GM10248 (cell line): Measurements from ENCODE around the gene ARID3A.
A peak's percentile ranks its signal among the peaks of the same experiment; 100 is the strongest.

Source experiments
- CTCF ChIA-PET: fragments of 300-600 bp; sonication (Branson Sonifier 250); formaldehyde crosslinking; extraction: SDS; loops from one replicate; lab custom pipeline; 2021; ENCODE audit warnings: antibody characterized with exemption; lab: Yijun Ruan, JAX
- POLR2A ChIA-PET: fragments of 350-650 bp; sonication (Branson Sonifier 250); formaldehyde crosslinking; extraction: SDS; loops from one replicate; lab custom pipeline; 2020; ENCODE audit warnings: antibody characterized with exemption; lab: Yijun Ruan, JAX
- DNase-seq: peaks from one replicate; pipeline ENCODE4 v3.0.0; 2012; ENCODE audit errors: extremely low spot score
- TF ChIP-seq, protein P1 (sequence below): IDR thresholded peaks from 2 replicates; pipeline ENCODE4 v1.5.1; 2012; ENCODE audit warnings: mild to moderate bottlenecking, low read depth; ENCODE audit errors: extremely low read depth, missing control alignments, control extremely low read depth

The ARID3A gene

DNA sequence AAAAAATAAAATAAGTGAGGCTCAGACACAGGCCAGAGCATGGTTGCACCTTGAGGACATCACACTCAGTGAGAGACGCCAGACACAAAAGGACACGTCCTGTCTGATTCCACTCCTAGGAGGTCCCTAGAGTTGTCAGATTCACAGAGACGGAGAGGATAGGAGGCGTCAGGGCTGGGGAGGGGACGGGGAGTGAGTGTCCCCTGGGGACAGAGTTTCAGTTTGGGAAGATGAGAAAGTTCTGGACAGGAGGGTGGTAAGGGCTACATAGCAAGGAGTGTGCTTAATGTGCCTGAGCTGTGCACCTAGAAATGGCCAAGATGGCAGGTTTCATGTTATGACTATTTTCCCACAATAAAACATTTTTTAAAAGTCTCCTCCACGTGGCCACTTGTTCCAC, 72.2 kb downstream of the ARID3A start:
- ChIA-PET CTCF (interaction anchor here (0.8 to 2.4 kb wide), 9 partner anchors 10 to 227 kb away, joined by 3 to 9 read pairs (median 3); partner anchors contain the start of gene WDR18), POLR2A (interaction anchor here (0.6 kb wide), 1 partner anchor 300 kb away, joined by 7 read pairs; no protein-coding TSS in a partner anchor)
- TF ChIP-seq, protein P1, sequence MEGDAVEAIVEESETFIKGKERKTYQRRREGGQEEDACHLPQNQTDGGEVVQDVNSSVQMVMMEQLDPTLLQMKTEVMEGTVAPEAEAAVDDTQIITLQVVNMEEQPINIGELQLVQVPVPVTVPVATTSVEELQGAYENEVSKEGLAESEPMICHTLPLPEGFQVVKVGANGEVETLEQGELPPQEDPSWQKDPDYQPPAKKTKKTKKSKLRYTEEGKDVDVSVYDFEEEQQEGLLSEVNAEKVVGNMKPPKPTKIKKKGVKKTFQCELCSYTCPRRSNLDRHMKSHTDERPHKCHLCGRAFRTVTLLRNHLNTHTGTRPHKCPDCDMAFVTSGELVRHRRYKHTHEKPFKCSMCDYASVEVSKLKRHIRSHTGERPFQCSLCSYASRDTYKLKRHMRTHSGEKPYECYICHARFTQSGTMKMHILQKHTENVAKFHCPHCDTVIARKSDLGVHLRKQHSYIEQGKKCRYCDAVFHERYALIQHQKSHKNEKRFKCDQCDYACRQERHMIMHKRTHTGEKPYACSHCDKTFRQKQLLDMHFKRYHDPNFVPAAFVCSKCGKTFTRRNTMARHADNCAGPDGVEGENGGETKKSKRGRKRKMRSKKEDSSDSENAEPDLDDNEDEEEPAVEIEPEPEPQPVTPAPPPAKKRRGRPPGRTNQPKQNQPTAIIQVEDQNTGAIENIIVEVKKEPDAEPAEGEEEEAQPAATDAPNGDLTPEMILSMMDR = no peak
- DNase-seq = no peak

DNA sequence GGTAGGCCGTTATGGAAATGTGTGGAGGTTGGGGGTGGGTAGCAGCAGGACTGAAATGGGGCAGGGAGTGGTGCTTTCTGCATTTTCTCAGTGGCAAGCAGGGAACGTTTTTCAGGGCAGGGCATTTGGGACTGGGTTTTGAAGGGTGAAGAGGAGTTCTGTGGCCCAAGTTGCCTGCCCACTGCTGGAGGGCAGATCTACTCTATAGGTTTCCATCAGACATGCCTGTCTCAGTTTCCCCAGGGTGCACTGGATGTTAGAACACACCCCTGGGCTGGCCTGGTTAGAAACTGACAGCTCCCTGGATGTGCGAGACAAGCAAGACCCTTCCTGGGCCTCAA, 73.5 kb downstream of the ARID3A start:
- ChIA-PET CTCF (interaction anchor here (1.0 to 1.4 kb wide), 3 partner anchors 12 to 78 kb away, joined by 3 read pairs; partner anchors contain the start of gene WDR18), POLR2A (no interaction called here)
- no peak for DNase-seq
- TF ChIP-seq, protein P1 = no peak

DNA sequence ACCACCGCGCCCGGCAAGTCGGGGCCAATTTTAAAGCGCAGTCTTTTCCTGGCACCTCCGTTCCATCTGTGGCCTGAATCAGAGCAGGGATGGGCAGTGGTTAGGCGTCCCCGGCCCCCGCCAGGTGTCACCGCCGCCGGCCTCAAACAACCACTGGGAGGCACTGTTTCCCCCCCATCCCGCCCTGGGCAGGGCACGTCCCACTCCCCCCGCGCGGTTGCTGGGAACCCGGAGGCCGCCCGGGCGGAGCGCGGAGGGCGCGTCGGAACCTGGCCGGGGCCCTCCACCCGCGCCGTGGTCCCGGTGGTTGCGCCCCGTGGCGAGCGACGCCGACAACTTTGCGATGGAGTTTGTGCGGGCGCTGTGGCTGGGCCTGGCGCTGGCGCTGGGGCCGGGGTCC, 74.3 kb downstream of the ARID3A start, which contains the start of gene GRIN3B:
Gene GRIN3B (plus strand): TSS at position 325 of the 400 bp plus-strand sequence. CDS start 19 bp downstream, at position 344.
- CTCF ChIA-PET = interaction anchor here (1.1 to 1.4 kb wide), 2 partner anchors 13 to 20 kb away, joined by 3 to 4 read pairs; no protein-coding TSS in a partner anchor
- peak; percentile 82 for DNase-seq
- POLR2A ChIA-PET = no interaction called here
- TF ChIP-seq, protein P1 = peak; percentile 36

DNA sequence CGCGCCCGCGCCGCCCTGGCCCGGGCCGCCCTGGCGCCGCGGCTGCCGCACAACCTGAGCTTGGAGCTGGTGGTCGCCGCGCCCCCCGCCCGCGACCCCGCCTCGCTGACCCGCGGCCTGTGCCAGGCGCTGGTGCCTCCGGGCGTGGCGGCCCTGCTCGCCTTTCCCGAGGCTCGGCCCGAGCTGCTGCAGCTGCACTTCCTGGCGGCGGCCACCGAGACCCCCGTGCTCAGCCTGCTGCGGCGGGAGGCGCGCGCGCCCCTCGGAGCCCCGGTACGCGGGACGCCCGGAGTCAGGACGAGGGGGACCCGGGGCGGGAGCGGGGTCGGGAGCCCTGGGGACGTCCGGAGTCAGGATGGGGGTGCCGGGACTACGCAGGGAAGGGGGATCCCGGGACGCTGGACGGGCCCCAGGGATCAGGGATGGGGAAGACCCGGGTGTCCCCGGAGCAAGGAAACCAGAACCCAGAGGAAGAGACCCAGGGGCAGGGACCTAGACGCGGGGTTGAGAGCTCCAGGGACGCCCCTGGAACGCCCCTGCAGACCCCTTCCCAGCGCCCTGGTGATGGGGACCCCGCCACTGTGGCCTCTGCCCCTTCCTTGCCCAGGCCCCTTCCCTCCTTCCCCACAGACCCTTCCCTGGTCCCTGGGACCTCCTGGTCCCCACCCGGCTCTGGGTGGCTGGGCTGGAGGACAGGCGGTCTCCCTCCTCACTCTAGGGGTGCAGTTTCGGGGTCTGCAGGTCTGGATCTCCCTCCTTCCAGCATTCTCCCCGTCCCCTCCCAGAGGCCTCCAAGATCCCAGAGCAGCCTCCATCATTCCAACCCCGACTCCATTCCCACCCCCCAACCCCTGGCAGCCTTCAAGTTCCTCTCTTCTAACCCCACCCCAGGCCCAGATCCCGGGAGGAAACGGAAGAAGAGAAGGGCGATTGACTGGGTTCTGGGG, 75.0 kb downstream of the ARID3A start:
- POLR2A ChIA-PET = interaction anchor here (0.5 kb wide), 1 partner anchor 134 kb away, joined by 3 read pairs; no protein-coding TSS in a partner anchor
- TF ChIP-seq, protein P1 = no peak
- CTCF ChIA-PET = interaction anchor here (0.8 to 1.1 kb wide), 5 partner anchors 21 to 241 kb away, joined by 3 to 4 read pairs (median 3); partner anchors contain the start of gene ATP5F1D
- DNase-seq = no peak

DNA sequence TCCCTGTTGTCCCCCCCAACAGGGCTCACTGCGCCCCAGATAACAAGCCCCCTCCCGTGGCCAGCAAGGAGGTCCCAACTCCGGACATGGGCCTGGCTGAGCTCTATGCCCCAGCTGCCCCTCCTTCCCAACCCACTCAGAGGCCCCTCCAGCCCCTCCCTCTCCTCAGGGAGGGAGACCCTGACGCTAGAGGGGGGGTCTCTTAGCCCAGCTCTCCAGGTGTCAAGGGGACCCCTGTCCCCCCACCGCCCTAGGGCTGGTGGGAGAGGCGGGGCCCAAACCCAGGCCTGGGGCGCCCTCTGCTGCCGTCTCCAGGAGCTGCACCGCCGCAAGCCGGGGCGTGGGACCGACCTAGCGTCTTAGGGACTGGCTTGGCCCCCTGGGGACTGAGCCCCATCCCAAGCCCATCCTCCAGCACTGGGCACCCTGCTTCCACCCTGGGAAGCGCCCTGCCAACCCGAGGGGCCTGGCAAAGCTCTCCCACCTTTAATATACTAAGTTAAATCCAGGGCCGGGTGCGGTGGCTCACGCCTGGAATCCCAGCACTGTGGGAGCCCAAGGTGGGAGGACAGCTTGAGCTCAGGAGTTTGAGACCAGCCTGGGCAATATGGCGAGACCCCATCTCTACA, 75.8 kb downstream of the ARID3A start:
- TF ChIP-seq, protein P1 = peak; percentile 94
- CTCF ChIA-PET = interaction anchor here (0.8 to 1.0 kb wide), 4 partner anchors 42 to 240 kb away, joined by 3 to 4 read pairs (median 3); partner anchors contain the start of gene ATP5F1D
- peak; percentile 84 for DNase-seq
- POLR2A ChIA-PET = no interaction called here

DNA sequence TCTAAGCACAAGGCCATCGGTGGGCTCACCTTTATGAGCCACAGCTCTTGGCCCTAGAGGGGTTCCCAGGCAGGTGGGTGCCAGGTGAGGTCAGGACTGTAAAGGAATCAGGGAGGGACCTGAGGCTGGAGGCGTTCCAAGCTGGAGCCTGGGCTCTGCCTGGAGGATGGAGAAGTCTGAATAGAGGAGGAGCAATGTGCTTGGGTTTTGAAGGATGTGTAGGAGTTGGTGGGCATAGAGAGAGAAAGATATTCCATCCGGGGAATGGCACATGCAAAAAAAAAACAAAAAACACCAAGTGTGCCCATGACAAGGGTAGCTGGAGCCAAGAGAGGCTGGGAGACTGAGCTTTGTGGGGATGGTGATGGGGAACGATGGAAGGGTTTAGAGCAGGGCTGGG, 76.8 kb downstream of the ARID3A start:
- TF ChIP-seq, protein P1 = no peak
- no peak for DNase-seq
- CTCF ChIA-PET = no interaction called here
- POLR2A ChIA-PET = interaction anchor here (0.6 to 0.7 kb wide), 2 partner anchors 15 to 1148 kb away, joined by 3 to 4 read pairs; no protein-coding TSS in a partner anchor
